Fibroblast of villous mesenchyme (primary cell): ENCODE data around the gene ADAMTS12. TPM values are rescaled to one million over a fixed set of nuclear protein-coding genes. Genes with fewer than 3 reads are reported as not detected.

Experiments used
- DNase-seq: peaks from one replicate; pipeline ENCODE4 v3.0.0-alpha.2; 2010; ENCODE audit warnings: low read depth
- H3K4me3 ChIP-seq: 2 replicates; pipeline ENCODE4 v1.5.1; 2011; ENCODE audit warnings: low read depth, mild to moderate bottlenecking, low read length
- CTCF ChIP-seq: IDR thresholded peaks from 2 replicates; pipeline ENCODE4 v1.5.1; 2012; ENCODE audit warnings: low read depth, mild to moderate bottlenecking, low read length; ENCODE audit not compliant: insufficient read depth
- total RNA-seq: library from RNA; depleted of rRNA; stranded (reverse); fragments of >200 nt; gene quantifications from 2 replicates; pipeline ENCODE4 v1.2.3, GENCODE V29; 2012

Gene ADAMTS12
- total RNA-seq, 1 donor = 94.1 TPM

- no peak for DNase-seq
- no peak for TF ChIP-seq CTCF
- no peak overlapping the region for H3K4me3 ChIP-seq
These were observed 79.0 kb downstream of the ADAMTS12 start for GRCh38 chr5:33812746-33813145.

DNA sequence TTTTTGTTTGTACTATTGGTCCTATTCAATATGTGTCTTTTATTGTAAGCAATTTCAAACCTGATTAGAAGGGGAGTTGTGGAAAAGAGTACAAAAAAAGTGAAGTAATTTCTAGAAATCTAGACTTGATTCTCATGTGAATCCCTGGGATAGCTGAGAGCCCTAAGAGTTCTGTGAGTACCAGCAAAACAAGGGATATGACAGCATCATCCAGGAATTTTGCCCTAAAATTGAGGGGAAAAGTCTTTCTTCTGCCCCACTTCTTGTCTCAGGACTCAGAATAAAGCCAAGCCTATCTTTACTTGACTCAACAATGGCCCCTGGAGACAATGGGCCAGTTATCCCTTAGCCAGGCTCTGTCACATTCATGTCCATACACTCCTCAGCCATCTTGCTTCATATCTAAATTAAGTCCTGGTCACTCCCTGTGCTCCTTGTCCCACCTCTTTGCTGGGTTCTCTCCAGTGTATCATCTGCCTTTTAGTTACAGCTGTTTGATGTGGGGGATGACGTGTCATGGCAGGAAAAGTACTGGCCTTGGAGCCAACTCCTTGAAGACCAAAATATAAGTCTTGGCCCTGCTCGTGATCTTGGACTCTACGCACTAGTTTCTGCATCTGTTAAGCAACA is 81.2 kb downstream of the ADAMTS12 start:
- no peak overlapping the region for H3K4me3 ChIP-seq
- DNase-seq = peak; percentile 45
- TF ChIP-seq CTCF = no peak

DNA sequence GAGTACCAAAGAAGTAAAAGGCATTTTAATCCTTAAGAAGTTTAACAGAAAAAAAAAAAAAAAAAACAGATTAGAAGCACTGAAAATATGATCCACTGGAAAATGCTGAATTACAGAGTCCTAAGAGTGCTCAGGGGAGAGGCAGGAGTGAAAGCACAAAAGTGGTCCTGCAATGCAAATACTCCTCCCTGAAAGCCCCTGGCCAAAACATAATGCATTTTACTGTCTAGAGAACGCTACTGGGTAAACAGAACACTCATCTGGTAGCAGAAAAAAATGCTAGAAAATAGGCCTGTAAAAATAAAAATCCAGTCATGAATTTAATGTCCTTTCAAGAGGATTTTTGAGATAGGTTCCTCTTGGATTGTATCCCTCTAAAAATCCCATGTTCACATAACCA is 81.9 kb downstream of the ADAMTS12 start:
- no peak for DNase-seq
- TF ChIP-seq CTCF = no peak
- H3K4me3 ChIP-seq = no peak overlapping the region

DNA sequence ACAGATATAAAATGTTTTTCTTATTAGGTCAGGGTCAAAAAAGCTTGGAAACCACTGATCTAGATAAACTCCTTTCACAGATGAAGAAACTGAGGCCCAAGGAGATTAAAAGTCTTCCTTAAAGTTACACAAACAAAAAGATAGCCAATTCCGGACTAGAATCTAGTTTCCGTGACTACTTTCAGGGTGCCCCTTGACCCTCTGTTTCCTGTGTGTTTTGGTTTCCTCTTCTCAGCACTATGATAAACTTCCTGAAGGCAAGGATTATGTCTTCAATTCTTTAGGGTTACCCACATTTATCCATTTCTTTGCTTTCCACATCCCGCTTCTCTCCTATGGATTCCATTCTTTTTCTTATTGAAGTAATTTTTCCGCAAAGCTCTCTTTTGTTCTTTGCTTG is 83.1 kb downstream of the ADAMTS12 start:
- no peak for TF ChIP-seq CTCF
- H3K4me3 ChIP-seq = no peak overlapping the region
- peak; percentile 40 for DNase-seq

GRCh38 chr5:33807771-33808170 is 84.0 kb downstream of the ADAMTS12 start:
- TF ChIP-seq CTCF = no peak
- no peak overlapping the region for H3K4me3 ChIP-seq
- peak; percentile 17 for DNase-seq

- peak overlapping the region; percentile 12 for H3K4me3 ChIP-seq
- DNase-seq = peak; percentile 86
These were observed 84.9 kb downstream of the ADAMTS12 start for GRCh38 chr5:33806738-33807442.

More at GRCh38 chr5:33806738-33807442, 84.9 kb downstream of the ADAMTS12 start:
- no peak for TF ChIP-seq CTCF
